Mesenchymal stem cell (in vitro differentiated cells and primary cell): ENCODE data around the gene CHRND.

Experiments used
- DNase-seq: peaks from one replicate; pipeline ENCODE4 v3.0.0-alpha.2; 2013
- H2AFZ ChIP-seq: one replicate; pipeline ENCODE4 v1.6.1; 2013; ENCODE audit warnings: low read depth, mild to moderate bottlenecking, control low read depth, inconsistent platforms, low read length, moderate library complexity
- H2AK5ac ChIP-seq: 2 replicates; pipeline ENCODE4 v1.6.1; 2013; ENCODE audit warnings: low read length, moderate library complexity, mild to moderate bottlenecking, inconsistent platforms; ENCODE audit not compliant: severe bottlenecking
- H2BK120ac ChIP-seq: one replicate; pipeline ENCODE4 v1.6.1; 2013; ENCODE audit warnings: low read depth, mild to moderate bottlenecking, inconsistent platforms, low read length, moderate library complexity
- H2BK12ac ChIP-seq, 2 experiments: one replicate each; pipeline ENCODE4 v1.6.1; 2013; ENCODE audit warnings: inconsistent platforms in 2 of 2, low read length in 2 of 2, mild to moderate bottlenecking in 2 of 2, moderate library complexity in 2 of 2, control low read depth in 1 of 2
- H2BK15ac ChIP-seq: one replicate; pipeline ENCODE4 v1.6.1; 2013; ENCODE audit warnings: mild to moderate bottlenecking, low read depth, inconsistent platforms; ENCODE audit not compliant: poor library complexity, severe bottlenecking
- H2BK5ac ChIP-seq: 2 replicates; pipeline ENCODE4 v1.6.1; 2013; ENCODE audit warnings: low read depth, mild to moderate bottlenecking, low read length, control low read depth, inconsistent platforms; ENCODE audit not compliant: poor library complexity, severe bottlenecking
- H3K14ac ChIP-seq, 2 experiments: one replicate each; pipeline ENCODE4 v1.6.1; 2013; ENCODE audit warnings: inconsistent platforms in 2 of 2, low read length in 2 of 2, control low read depth in 1 of 2, mild to moderate bottlenecking in 1 of 2, moderate library complexity in 1 of 2
- H3K18ac ChIP-seq, 2 experiments: one replicate each; pipeline ENCODE4 v1.6.1; 2013; ENCODE audit warnings: inconsistent platforms in 2 of 2, low read length in 2 of 2, control low read depth in 1 of 2, low read depth in 1 of 2, mild to moderate bottlenecking in 1 of 2
- H3K23ac ChIP-seq, 2 experiments: one replicate each; pipeline ENCODE4 v1.6.1; 2013; ENCODE audit warnings: inconsistent platforms in 2 of 2, low read length in 2 of 2, mild to moderate bottlenecking in 2 of 2, moderate library complexity in 2 of 2, control low read depth in 1 of 2
- H3K27ac ChIP-seq: 2 replicates; pipeline ENCODE4 v1.5.1; 2013; ENCODE audit warnings: mild to moderate bottlenecking, moderate library complexity, low read length, control low read depth, inconsistent platforms; ENCODE audit not compliant: poor library complexity, severe bottlenecking
- H3K27me3 ChIP-seq, 2 experiments: 2 replicates each; pipeline versions ENCODE4 v1.6.1 to v1.7.0; 2013; ENCODE audit warnings: low read length in 2 of 2, mild to moderate bottlenecking in 2 of 2, moderate library complexity in 2 of 2, control low read depth in 1 of 2, inconsistent platforms in 1 of 2; ENCODE audit not compliant: control insufficient read depth in 1 of 2, insufficient read depth in 1 of 2
- H3K36me3 ChIP-seq, 2 experiments: 2 replicates each; pipeline versions ENCODE4 v1.6.1 to v1.7.0; 2013; ENCODE audit warnings: low read length in 2 of 2, control low read depth in 1 of 2, inconsistent platforms in 1 of 2, low read depth in 1 of 2, mild to moderate bottlenecking in 1 of 2; ENCODE audit not compliant: insufficient read depth in 2 of 2, control insufficient read depth in 1 of 2
- H3K4ac ChIP-seq, 2 experiments: one replicate each; pipeline ENCODE4 v1.6.1; 2013; ENCODE audit warnings: inconsistent platforms in 2 of 2, low read length in 2 of 2, mild to moderate bottlenecking in 2 of 2, moderate library complexity in 2 of 2, control low read depth in 1 of 2, low read depth in 1 of 2
- H3K4me1 ChIP-seq: 2 replicates; pipeline ENCODE4 v1.6.1; 2013; ENCODE audit warnings: low read depth, low read length, control low read depth; ENCODE audit not compliant: control insufficient read depth, insufficient read depth
- H3K4me2 ChIP-seq: 2 replicates; pipeline ENCODE4 v1.6.1; 2013; ENCODE audit warnings: low read length, mild to moderate bottlenecking, inconsistent platforms; ENCODE audit not compliant: poor library complexity, severe bottlenecking
- H3K4me3 ChIP-seq, 2 experiments: 2 replicates each; pipeline versions ENCODE4 v1.5.1 to v1.7.0; 2013; ENCODE audit warnings: low read length in 2 of 2, mild to moderate bottlenecking in 2 of 2, control low read depth in 1 of 2, low read depth in 1 of 2; ENCODE audit not compliant: insufficient read depth in 1 of 2
- H3K79me1 ChIP-seq: replicated peaks from 2 replicates; pipeline ENCODE4 v1.6.1; 2013; ENCODE audit warnings: mild to moderate bottlenecking, control low read depth, low read length, inconsistent platforms; ENCODE audit not compliant: poor library complexity, severe bottlenecking
- H3K9ac ChIP-seq: 2 replicates; pipeline ENCODE4 v1.7.0; 2013; ENCODE audit warnings: mild to moderate bottlenecking, low read length, moderate library complexity
- H3K9me3 ChIP-seq: 2 replicates; pipeline ENCODE4 v1.7.0; 2013; ENCODE audit warnings: mild to moderate bottlenecking, low read length; ENCODE audit not compliant: control insufficient read depth
- H4K8ac ChIP-seq: one replicate; pipeline ENCODE4 v1.6.1; 2013; ENCODE audit warnings: inconsistent platforms, mild to moderate bottlenecking, low read length, moderate library complexity
- H4K91ac ChIP-seq: one replicate; pipeline ENCODE4 v1.6.1; 2013; ENCODE audit warnings: mild to moderate bottlenecking, low read length, inconsistent platforms
- WGBS: methylation state at CpG from one replicate; pipeline ENCODE4 v1.1.7; 2013; ENCODE audit warnings: mixed read lengths; 5-methylcytosine and 5-hydroxymethylcytosine counted together

The CHRND gene

DNA sequence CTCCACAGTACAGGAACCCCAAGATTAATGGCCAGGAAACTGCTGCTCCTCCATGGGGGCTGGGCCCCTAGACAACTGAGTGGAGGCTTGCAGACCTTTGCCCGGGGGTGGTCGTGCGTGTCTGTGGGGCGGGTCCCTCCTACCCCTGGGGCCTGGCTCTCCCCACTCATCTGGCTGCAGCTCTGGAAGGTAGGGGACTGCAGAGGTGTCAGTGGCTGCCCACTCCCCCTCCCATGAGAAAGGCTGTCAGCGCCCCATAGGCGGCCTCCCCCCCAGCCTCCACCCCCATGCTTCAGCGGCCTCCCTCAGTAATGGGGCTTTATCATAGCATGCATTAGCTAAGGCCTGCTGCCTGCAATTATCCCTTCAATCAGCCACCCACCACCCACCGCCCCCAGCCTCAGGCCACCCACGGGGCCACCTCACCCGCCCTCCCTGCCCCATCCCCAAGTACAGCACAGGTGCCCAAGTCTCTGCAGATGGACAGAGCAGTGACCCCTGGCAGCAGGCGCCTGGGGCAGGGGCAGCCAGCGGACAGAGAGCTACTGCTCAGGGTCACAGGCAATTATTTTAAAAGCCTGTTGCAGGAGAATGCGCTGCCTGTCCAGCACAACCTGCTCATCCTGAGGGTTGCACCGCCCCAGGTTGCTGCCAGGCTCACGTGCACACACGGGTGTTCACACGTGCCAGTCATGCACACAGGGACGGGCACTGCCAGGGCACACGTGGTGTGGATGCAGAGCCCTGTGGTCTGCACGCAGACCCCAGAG is 29.3 kb upstream of the CHRND start:
- Histone ChIP-seq H3K27me3 (peaks cover 55 to 82% of the 10 kb centered on the region in 2 experiments), H3K4ac (no peak overlapping the region), H3K9me3 (no peaks in the 10 kb centered on the region), H3K4me3 (no peak overlapping the region), H2AK5ac (no peak overlapping the region), H2BK15ac (no peak overlapping the region), H3K4me2 (no peak overlapping the region), H4K8ac (no peak overlapping the region), H3K27ac (no peak overlapping the region), H3K36me3 (no peaks in the 10 kb centered on the region), H3K14ac (no peak overlapping the region), H2BK5ac (no peak overlapping the region), H3K79me1 (no peaks in the 10 kb centered on the region), H4K91ac (no peak overlapping the region), H3K18ac (no peak overlapping the region), H2BK120ac (no peak overlapping the region), H3K9ac (no peak overlapping the region), H2AFZ (no peak overlapping the region), H3K23ac (no peak overlapping the region), H2BK12ac (no peak overlapping the region), H3K4me1 (no peaks in the 10 kb centered on the region)
- 77% methylated on average over 16 of the region's 20 CpGs for WGBS
- DNase-seq, result no peak

DNA sequence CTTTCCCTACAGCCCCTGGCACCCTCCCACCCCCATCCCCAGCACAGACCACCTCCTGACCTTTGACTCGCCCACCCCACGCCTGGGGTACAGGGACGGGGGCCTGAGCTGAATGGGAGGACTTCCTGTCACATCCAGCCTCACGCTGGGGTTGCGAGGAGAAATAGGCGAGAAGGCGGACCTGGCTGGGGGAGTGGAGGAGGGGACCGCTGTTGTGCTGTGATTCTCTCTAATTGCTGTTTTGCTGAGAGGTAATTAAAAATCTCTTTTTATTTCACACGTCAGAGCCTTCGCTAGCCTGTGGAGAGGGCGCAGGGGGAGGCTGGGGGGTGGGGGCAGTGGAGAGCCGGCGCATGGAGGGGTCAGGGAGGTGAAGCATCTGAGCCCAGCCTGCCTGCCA is 28.6 kb upstream of the CHRND start:
- no peak overlapping the region for H2BK15ac ChIP-seq
- no peaks in the 10 kb centered on the region for H3K79me1 ChIP-seq
- no peak overlapping the region for H3K18ac ChIP-seq
- H3K4ac ChIP-seq, result no peak overlapping the region
- no peak overlapping the region for H3K9ac ChIP-seq
- H4K91ac ChIP-seq, result no peak overlapping the region
- DNase-seq, result no peak
- H3K14ac ChIP-seq, result no peak overlapping the region
- H4K8ac ChIP-seq, result no peak overlapping the region
- H3K27ac ChIP-seq, result no peak overlapping the region
- no peak overlapping the region for H2BK120ac ChIP-seq
- no peak overlapping the region for H2BK5ac ChIP-seq
- H3K9me3 ChIP-seq, result no peaks in the 10 kb centered on the region
- no peak overlapping the region for H3K4me3 ChIP-seq
- WGBS, result 56% methylated on average over 12 of the region's 13 CpGs
- H3K36me3 ChIP-seq, result no peaks in the 10 kb centered on the region
- H2BK12ac ChIP-seq, result no peak overlapping the region
- H3K27me3 ChIP-seq, result peaks cover 56 to 82% of the 10 kb centered on the region in 2 experiments
- no peak overlapping the region for H3K4me2 ChIP-seq
- no peak overlapping the region for H3K23ac ChIP-seq
- H2AK5ac ChIP-seq, result no peak overlapping the region
- H3K4me1 ChIP-seq, result peaks cover under 1% of the 10 kb centered on the region
- H2AFZ ChIP-seq, result no peak overlapping the region

DNA sequence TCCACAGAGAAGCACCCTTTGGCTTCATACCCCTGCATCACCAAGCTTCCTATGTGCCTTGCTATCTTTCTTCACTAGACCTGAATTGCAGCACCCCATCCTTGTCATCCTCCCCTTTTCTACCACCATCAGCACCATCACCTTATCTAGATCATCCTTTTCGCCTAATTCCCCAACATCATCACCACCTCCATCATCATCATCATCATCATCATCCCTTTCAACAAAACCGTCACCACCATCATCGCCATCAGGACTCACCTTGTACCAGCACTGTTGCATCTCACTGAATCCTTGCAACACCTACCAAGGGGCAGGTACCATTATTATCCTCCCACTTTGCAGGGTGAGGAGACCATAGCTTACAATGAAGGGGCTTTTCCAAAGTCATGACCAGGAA is 27.5 kb upstream of the CHRND start:
- H4K91ac ChIP-seq, result no peak overlapping the region
- no peak overlapping the region for H2BK15ac ChIP-seq
- H3K4me1 ChIP-seq, result peaks cover 10% of the 10 kb centered on the region
- H3K27me3 ChIP-seq, result peaks cover 52 to 82% of the 10 kb centered on the region in 2 experiments
- no peak overlapping the region for H3K23ac ChIP-seq
- H3K14ac ChIP-seq, result no peak overlapping the region
- no peaks in the 10 kb centered on the region for H3K36me3 ChIP-seq
- H2BK12ac ChIP-seq, result no peak overlapping the region
- no peaks in the 10 kb centered on the region for H3K9me3 ChIP-seq
- no peak overlapping the region for H2AFZ ChIP-seq
- no peak overlapping the region for H3K4me2 ChIP-seq
- H3K18ac ChIP-seq, result no peak overlapping the region
- no peak overlapping the region for H3K27ac ChIP-seq
- no peak overlapping the region for H2BK5ac ChIP-seq
- no peak overlapping the region for H3K4ac ChIP-seq
- DNase-seq, result no peak
- WGBS, result 82% methylated on average over 3 of the region's 3 CpGs
- no peak overlapping the region for H4K8ac ChIP-seq
- H2BK120ac ChIP-seq, result no peak overlapping the region
- H3K79me1 ChIP-seq, result no peaks in the 10 kb centered on the region
- H2AK5ac ChIP-seq, result no peak overlapping the region
- no peak overlapping the region for H3K4me3 ChIP-seq
- H3K9ac ChIP-seq, result no peak overlapping the region

DNA sequence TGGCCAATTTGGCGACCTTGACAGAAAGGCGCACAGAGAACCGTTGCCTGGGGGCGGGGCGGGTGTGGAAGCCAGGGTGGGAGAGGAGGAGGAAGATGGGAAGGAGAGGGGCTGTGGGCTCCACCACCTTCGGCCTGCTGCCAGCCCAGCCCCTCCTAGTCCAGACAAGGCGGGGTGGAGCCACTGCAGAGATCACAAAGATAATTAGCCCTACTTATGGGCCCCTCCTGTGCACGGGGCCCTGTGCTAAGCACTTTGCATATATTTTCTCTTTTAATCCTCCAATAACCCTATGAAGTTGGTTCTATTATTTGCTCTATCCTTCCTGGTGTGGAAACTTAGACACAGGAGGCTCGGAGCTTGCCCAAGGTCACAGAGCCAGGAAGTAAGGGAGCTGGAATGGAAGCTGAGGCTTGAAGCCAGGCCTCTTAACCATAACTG is 24.6 kb upstream of the CHRND start:
- H4K91ac ChIP-seq, result no peak overlapping the region
- 81% methylated on average over 6 of the region's 9 CpGs for WGBS
- H3K27ac ChIP-seq, result no peak overlapping the region

More for the DNA sequence above, 24.6 kb upstream of the CHRND start:
- H3K9ac ChIP-seq, result no peak overlapping the region
- no peak overlapping the region for H3K18ac ChIP-seq
- H3K14ac ChIP-seq, result no peak overlapping the region
- no peak overlapping the region for H2BK15ac ChIP-seq
- no peaks in the 10 kb centered on the region for H3K79me1 ChIP-seq
- peaks cover 65 to 91% of the 10 kb centered on the region in 2 experiments for H3K27me3 ChIP-seq
- H3K36me3 ChIP-seq, result no peaks in the 10 kb centered on the region
- no peak overlapping the region for H2BK5ac ChIP-seq
- no peak overlapping the region for H3K4ac ChIP-seq
- H3K9me3 ChIP-seq, result no peaks in the 10 kb centered on the region
- H3K4me3 ChIP-seq, result no peak overlapping the region
- no peak overlapping the region for H2AFZ ChIP-seq
- H2BK12ac ChIP-seq, result no peak overlapping the region
- H4K8ac ChIP-seq, result no peak overlapping the region
- no peak overlapping the region for H2AK5ac ChIP-seq
- no peak overlapping the region for H2BK120ac ChIP-seq
- no peak for DNase-seq
- H3K23ac ChIP-seq, result no peak overlapping the region
- peaks cover 13% of the 10 kb centered on the region for H3K4me1 ChIP-seq
- H3K4me2 ChIP-seq, result no peak overlapping the region
